ENCODE measurements around the gene TAL1.

Gene TAL1

DNA sequence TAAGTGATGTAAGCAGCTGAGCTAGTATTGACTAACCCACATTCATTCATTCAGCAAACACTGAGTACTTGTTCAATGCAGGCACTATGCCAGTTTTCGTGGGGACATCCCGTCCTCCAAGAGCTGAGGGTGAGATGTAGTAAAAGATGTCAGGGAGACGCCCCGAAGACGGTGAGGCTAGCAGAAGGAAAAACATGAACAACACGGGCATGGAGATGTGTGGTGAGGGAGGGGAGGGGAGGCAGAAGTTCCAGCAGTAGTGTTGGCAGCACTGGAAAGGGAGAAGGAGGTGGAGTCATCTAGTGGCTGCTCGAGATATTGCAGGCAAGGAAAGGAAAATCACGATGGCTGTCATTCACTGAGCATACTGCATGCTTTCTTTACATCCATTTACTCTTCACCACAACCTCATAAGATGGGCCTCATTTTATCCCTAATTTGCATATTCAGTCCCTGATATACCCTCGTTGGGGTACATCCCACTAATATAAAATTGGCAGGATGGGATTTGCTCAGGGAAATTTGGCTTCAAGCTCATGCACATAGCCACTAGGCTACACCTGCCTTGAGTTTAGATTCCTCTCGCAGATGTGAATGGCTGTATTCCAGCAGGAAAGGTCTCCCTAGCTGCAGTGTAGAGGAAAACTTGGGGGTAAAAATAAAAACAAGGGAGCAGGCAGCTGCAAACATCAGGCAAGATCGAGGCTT lies 56.6 kb downstream of the TAL1 start:
- peak in 1 of 2 donors; percentile 8 for DNase-seq (ENCODE audit: low read depth in 2 of 2)

DNA sequence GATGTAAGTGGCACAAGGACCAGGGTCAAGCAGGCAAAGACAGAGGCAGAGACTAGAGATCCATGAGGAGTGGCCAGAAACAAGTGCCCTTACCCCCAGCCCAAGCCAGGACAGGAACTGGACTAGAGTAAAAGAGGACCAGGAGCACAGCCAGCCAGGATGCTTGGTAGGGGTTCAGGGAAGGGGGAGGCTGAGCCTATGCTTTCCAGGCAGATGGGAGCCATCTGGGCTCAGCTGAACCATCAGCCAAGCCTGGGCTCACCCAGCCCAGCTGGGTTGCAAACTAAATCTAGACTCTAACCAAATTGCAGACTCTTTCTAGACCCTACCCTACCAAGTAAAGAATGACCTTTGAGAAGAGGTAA lies 57.4 kb downstream of the TAL1 start:
- no peak for DNase-seq (ENCODE audit: low read depth in 2 of 2)

GRCh38 chr1:47172782-47173181 lies 59.2 kb downstream of the TAL1 start:
- no peak for DNase-seq (ENCODE audit: low read depth in 2 of 2)
